Measurements from ENCODE around the gene FGF19.

The FGF19 gene

DNA sequence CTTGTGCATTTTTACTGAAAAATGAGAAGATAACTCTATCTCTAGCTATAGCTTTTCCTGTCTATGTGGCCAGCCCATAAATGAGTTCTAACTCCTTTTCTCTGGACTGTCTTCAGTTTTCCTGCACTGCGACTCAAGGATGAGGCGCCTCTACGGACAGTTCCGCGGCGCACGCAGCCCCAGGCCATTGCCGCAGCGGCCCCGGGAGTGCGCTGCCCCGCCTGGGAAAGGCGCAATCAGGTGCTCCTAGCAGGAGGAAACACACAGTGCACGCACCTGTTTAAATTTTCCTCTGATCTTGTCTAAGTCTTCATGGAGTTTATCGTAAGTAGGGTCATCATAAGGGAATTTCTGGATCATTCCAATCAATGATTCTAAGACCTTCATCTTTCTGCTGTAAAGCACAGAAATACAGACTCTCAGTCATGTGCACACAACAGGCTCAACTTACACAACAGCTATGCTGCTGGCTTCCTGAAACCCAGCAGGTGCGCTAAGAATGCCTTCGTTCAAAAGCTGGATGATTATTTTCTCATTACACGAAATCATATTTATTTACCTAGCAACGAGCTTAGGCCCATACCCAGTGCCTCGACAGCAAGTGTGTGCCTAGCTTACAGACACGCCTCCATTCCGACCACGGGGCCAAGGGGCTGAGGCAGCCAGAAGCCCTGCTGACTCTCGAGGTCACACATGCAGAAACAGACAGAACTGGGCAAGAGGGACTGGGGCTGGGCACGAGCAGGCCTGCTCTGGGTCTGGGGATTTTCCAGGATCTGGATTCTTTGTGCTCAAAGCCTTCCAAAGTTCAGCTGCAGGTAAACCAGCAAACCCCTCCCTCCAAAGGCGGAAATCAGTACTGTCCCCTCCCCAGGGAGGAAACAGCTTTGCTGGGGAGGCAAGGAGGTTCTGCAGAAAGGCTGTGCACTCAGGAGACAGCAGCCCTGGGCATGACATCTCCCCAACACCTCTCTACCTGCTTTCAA, 35.9 kb downstream of the FGF19 start:
- DNase-seq, result no peak

DNA sequence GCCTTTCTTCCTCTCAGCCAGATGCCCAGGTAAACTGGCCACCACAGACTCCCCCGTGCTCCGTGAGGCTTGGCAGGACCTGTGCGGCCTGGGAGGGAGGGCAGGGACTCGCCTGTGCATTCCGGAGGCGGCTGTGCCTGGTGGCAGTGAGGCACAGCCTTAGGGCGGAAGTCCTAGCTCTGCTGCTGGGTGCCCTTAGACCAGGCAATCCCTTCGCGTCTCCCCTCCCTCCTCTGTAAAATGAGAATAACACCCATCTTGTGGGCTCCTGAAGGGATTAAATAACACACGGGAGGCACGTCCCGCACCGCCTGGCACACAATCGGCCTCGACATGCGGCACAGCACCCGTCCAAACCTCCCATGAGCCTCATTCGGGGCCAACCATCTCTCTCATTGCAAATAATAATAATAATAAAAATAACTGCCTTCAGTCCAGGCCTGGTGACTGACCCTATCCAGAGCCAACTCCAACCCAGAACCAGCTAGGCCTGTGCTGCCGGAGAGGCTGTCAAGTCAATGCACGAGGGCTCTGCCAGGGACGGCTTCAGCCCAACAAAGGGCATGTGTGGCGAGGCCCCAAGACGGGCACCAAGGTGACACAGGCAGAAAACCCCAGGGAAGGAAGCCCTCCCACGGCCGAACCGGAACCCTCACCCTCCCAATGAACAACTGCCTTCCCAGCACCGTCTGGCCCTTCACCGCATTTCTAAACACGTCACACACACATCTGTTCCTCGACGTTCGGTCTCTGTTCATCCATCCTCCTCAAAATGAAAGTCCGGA, 36.9 kb downstream of the FGF19 start:
- no peak for DNase-seq

DNA sequence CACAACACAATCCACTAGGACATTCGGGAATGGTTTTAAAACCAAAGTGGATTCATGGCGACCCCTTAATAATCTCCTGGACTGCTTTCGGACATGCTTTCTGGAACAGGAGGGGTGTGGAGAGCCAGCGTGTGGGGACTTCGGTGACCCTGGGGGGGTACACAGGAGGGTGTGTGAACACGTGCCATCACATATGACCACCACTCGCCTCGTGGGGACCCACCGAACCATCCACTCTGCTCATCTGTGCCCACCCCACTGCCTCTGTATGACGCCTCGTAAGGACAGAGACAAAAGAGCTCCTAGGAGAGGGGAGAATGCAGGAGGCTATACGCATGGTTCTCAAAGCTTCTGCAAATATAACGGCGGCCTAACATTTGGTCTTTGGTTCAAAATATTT, 37.6 kb downstream of the FGF19 start:
- DNase-seq, result no peak

DNA sequence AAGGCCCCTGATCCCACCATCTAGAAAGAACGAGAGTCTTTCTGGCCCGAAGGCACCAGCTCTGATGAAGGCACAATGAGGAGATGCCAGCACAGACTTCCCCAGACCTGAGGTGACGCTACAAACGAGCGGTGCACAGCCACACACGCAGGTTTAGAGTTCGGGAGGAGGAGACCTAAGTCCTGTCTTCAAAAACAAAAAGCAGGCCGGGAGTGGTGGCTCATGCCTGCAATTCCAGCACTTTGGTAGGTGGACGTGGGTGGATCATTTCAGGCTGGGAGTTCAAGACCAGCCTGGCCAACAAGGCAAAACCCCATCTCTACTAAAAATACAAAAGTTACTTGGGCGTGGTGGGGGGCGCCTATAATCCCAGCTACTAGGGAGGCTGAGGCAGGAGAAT, 38.2 kb downstream of the FGF19 start:
- DNase-seq, result no peak

DNA sequence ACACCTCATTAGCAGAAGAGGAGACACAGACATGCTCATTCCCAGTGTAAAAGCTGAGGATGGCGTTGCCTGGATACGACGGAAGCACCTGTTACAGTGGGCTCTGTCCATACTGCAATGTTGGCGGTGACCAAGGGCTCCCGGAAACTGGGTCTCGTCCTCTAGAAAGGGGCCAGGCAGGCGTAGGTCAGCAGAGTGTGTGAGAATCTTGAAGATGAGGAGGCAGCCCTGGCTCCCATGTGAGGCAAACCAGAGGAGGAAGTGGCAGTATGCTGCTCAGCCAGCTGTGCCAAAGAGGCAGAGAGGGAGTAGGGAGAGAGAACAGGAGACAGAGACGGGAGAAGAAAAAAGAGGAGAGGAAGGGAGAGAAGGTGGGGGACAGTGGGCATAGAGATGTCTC, 38.9 kb downstream of the FGF19 start:
- no peak for DNase-seq

DNA sequence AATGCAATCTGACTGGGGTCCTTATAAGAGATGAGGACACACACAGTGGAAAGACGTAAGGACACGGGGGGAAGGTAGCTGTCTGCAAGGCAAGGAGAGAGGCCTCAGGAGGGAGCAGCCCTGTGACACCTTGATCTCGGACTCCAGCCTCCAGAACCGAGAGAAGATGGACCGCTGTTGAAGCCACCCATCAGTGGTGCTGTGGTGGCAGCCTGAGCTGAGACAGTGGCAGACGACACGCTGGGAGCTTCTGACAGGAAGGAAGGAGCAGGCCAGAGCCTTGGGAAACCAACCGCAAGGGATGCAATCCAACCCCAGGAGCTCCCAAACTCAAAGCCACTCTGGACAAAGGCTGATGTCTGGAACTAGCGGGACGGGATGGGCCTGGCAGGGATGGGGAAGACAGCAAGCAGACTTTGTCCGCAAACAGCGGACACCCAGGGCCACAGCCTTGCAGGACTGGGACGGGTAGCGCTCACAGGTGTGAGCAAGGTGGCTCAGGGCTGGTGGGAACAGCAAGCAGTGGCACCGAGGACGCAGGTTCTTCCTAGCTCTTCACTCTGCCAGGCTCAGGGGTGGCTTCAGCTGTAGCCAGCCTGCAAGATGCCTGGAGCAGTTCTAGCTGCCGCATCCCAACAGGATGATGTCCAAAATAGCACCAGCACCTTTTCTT, 39.6 kb downstream of the FGF19 start:
- no peak for DNase-seq

DNA sequence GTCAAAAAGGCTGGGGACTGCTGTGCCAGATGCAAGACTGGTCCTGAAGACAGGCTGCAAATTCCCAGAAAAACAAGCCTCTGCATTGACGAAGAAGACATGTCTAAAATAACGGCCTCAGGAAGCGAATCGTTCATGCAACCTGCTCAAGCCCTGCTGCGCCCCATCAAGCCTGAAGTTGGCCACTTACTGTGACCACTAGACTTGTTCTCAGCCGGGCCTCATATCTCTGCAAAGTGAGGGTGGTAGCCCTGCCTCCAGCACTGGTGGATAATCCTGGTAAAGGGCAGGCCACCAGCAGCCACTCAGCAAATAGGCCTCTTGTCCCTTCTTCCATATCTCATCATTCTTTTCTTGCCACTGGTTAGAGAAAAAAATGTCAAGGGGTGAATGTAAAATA, 40.5 kb downstream of the FGF19 start:
- DNase-seq, result no peak

DNA sequence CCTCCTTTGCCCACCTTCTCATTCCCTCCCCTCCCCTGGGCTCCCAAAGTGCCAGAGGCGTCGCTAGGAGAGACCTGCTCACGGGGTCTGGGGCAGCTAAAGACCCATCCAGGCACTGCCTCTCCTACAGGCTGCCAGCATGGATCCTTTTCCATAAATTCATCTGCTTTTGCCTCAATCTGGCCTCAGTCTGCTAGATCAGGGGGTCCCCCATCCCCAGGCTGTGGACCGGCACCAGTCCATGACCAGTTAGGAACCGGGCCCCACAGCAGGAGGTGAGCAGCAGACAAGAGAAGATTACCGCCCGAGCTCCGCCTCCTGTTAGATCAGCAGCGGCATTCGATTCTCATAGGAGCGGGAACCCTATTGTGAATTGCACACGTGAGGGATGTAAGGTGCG, 41.0 kb downstream of the FGF19 start:
- no peak for DNase-seq

DNA sequence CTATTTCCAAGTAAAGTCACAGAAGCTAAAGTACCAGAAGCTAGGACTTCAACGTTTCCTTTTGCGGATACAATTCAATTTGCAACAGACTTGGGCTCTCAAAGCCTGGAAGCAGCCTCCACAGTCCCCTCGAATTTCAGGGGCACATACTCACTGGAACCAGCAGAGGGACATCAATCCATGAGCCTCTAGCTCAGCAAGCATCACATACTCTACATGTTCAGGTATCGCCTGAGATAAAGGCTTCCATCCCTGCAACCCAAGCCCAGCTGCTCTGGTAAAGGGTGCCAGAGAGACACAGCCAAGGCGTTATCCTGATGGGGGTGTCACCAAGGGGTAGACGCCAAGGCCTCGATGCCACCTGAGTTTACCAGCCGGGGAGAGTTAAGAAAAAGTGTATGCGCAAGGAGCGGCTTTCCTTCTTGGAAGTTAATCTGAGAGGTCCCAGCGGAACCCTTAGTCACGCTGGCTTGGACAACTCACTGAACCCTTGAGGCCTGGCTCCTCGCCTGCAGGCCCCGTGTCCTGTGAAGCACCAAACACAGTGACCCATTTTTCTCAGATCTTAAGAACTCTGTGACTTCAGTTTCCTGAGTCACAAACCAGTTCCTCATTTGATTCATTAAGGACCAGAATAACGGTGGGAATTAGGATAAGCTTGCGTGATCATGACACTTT, 41.7 kb downstream of the FGF19 start:
- no peak for DNase-seq

DNA sequence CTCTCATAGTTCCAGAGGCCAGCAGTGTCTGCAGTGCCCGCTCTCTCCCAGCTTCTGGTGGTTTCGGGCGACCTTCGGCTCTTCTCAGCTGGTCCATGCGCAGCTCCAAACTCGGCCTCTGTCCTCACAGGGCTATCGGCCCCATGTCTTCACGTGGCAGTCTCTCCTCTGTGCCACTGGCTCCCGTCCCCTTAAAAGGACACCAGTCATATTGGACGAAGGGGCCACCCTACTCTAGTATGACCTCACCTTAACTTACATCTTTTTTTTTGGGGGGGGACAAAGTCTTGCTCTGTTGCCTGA, 42.5 kb downstream of the FGF19 start:
- DNase-seq, result no peak

DNA sequence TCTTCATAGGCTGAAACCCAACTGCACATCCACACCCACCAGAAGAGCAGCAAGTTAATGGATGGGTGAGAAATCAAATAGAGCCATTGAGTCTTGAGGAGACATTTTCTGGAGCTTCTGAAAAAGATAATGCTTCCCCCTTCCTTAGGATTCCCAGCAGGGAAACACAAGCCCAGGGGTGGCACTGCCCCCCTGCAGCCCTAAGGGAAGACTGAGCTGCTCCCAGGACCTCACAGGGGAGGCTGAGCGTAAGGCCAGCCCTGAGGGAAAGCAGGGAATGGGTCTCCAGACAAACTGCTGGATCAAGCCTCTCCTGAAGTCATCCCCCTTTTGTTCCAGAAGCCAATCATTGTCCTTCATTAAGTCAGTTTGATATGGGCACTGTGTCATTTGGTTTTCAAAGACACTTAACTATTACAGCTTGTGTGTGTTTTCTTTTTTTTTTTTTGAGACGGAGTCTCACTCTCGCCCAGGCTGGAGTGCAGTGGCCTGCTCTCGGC, 43.8 kb downstream of the FGF19 start:
- no peak for DNase-seq

DNA sequence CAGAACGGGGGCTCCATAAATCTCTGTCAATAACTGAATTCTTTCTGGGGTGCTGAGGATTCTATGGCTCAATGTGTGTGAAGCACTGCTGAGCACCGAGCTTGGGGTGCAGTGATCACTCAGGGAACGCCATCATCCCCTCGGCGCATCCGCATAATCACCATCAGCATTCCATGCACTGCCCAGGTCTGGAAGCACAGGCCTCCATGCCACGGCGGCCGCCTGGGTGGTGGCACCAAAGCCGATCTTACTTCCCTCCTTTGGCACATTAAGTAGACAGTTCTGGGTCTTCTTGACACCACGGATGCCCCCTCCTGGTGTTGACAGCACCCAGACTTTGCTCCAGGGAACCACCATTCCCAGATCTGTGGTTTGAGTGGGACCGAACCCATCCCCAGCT, 44.2 kb downstream of the FGF19 start:
- DNase-seq, result no peak

DNA sequence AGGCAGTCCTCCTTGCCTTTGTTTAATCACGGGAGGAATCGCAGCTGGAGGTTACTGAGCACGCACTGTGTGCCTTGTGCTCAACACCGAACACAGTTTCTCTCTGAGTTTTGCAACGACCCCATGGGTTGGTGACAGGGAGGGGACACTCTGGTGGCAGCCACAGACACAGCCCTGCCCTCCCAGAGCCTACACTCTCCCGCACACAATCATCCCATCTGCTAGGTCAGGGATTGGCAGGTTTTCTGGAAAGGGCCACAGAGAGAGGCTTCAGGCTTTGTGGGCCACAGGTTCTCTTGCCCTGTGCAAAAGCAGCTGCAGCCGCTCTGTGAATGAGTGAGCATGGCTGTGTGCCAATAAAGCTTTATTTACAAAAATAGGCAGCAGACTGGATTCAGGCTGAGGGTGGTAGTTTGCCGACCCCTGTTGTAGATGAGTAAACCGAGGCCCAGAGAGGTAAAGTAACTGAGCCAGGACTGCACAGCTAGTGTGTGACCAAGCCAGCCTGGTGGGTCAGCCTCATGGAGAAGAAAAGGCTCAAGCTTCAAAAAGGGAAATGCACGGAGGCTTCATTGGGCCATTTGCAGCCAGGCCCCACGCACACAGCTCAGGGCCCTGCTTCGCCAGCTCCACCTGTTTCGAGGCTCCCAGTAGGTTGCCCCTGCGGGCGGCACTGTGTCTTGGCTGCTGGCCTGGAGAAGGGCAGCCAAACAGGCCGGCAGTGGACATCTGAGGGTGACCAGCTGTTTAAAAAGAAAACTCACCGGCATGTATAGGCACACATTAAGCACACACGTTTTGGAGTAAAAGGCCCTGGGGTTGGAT, 45.0 kb downstream of the FGF19 start:
- DNase-seq, result no peak

DNA sequence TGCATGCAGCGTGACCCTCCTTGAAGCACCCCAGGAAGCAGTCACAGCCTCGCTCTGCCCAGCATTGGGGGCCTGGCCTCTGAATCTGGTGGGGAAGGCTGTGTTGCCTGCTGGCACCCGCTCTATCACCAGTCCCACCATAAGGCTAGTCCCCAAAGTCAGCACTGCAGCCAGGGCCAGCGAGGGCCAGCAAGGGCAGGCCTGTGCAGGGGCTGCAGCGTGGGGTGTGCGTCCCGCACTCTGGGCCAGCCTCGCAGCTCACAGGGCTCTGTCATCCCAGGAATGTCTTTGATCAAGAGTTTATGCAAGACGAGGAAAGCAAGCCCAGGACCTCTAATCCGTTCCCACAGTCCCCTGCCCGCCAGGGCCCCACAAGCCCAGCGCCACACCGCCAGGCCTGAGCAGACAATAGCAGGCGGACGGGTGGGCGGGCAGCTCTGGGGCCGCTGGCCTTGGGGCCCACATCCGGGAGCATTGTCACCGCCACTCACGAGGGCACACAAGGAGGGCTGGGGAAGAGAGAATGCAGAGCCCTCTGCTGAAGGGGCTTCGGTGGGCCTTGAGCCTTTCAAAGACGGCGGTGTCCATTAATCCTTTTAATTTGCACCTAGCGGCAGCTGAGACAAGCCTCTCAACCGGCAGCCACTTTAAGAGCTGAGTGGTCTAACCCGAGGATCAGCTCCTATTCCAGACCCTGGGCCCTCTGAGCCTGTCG, 45.8 kb downstream of the FGF19 start:
- no peak for DNase-seq

DNA sequence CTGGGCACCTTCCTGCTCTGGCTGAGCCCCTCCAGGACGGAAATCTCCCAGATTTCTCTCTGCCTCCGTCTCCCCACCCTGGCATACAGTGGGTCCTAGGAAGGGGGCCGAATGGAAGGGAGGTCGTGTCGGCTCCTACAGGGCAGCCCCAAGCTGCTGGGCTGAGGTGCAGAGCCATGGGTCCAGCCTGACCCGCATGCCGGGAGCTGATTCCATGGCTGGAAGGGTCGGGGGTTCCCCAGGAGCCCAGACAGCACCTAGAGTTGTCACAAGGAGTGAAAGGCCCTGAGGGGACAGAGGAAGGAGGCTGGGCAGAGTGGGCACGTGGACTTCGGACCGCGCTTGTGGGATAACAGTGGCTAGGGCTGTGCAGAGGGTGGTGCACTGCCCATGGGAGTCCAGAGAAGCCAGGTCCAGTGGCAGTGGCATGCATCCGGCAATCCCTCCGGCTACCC, 46.3 kb downstream of the FGF19 start:
- no peak for DNase-seq

DNA sequence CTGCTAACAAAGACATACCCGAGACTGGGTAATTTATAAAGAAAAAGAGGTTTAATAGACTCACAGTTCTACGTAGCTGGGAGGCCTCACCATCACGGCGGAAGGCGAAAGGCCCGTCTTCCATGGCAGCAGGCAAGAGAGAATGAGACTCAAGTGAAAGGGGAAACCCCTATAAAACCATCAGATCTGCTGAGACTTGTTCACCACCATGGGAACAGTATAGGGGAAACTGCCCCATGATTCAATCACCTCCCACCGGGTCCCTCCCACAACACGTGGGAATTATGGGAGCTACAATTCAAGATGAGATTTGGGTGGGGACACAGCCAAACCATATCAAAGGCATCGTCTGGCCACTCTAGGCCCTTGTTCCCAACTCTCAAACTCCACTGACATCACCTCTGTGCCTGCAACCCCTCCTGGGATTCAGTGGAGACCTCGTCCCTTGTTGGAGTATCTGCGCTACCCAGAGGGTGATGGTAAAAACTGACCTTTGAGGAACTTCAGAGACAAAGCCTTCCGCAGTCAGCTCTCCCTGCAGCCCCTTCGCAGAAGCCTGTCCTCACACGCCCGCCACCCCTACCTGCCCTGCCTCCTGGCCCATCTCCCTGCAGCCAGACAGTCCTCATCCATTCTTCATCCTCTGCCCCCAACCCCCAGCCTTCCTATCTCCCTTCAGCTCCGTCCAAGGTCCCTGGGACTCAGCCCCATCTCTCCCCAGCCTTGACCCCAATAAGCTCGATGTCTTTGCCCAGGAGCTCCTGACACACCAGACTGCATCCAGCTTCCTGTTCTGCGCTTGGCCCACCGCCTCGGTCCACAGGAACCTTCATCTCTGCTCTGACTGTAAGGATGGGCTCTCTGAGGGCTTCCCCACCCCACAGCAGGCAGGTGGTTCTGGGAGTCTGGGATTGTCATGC, 47.0 kb downstream of the FGF19 start:
- DNase-seq, result no peak

DNA sequence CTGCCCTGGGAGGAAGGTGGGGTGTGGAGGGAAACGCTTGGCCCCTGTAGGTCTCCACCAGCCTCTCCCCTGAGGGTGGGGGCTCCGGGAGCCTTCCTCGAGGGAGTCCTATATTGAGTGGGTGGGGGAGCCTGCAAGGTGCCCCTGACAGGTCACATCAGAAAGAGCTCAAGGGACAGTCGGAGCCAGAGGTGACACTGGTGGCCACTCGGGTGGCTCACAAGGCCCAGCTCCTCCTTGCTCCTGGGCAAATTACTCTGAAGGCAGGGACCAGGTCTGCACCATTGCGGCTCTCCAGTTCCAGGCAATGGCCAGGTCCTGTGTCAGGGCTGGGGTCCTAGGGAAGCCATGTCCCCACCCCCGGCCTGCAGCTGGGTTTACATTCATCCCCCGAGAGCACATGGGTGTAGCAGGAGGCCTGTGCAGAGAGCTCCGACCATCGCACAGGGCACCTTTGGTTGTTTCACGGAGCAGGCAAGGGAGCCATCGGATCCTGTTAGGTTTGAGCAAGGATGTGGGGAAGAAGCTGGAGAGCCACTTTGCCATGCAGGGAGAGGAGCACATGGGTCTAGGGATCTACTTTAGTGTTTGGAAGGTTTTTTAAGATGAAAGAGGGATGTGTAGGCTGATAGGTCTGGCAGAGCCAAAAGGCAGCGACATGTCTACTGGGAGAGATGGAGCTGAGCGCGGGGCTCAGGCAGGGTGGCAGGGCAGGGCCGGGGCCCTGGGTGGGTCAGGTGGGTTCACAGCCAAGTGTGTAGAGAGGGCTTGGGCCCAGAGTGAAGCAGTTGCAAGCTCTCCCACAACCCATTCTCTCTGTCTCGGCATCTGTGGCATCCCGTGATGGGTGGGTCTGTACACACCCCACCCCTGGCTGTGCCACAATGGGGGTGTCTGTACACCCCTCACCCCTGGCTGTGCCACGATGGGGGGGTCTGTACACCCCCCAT, 48.1 kb downstream of the FGF19 start:
- no peak for DNase-seq

DNA sequence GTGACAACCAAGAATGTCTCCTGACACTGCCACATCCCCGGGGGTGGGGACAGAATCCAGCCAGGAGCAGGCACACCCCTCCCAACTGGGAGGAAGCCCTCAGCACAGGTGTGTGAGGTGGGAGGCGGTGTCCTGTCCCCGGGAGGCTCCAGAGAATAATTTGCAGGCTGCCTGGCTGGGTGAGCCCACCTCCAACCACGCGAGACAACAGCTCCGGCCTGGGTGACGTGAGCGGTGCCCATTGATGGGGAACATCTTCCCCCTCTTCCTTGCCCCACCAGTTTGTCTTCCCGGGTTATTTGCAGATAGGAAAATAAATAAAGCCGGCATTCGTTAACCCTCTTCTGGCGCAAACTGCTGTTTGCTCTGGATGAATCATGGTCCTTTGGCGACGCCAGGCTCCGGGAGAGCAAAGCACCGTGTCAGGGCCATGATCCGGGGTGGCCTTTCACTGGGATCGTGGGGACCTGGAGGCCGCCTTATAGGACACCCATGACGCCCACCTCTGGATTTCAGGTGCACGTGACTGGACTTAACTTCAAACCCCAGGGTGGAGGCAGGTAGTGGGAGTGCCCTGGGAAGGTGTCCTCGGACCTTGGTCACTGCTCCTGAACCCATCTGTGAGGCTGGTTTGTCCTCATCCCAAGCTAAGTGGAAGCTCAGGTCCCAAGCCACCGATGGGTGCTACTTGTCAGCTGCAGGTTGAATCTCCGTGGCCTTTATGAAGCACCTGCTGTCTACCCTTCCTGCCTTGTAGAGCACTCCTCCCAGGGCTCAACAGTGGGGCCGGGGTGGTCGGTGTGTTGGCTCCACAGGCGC, 49.0 kb downstream of the FGF19 start:
- DNase-seq, result peak; percentile 13
